ENCODE results near the gene TMEM229B.

DNA sequence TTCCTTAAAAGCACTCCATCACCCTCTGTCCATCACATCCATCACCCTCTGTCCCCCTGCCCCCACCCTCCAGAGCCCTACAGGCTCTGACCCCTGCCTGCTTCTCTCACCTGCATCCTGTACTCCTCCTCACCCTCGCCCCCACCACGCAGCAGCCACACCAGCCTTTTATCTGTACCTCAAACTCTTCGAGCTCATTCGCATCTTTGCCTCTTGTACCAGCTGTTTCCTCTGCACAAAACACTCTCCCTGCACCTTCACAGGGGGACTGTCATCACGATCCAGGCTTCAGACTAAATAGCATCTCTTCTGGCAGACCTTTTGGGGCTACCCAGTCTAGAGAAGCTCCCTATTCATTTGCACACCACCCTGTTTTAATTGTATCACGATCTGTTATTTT lies 24.1 kb downstream of the TMEM229B start:
- TF ChIP-seq, protein P1, sequence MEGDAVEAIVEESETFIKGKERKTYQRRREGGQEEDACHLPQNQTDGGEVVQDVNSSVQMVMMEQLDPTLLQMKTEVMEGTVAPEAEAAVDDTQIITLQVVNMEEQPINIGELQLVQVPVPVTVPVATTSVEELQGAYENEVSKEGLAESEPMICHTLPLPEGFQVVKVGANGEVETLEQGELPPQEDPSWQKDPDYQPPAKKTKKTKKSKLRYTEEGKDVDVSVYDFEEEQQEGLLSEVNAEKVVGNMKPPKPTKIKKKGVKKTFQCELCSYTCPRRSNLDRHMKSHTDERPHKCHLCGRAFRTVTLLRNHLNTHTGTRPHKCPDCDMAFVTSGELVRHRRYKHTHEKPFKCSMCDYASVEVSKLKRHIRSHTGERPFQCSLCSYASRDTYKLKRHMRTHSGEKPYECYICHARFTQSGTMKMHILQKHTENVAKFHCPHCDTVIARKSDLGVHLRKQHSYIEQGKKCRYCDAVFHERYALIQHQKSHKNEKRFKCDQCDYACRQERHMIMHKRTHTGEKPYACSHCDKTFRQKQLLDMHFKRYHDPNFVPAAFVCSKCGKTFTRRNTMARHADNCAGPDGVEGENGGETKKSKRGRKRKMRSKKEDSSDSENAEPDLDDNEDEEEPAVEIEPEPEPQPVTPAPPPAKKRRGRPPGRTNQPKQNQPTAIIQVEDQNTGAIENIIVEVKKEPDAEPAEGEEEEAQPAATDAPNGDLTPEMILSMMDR (IDR thresholded peaks at IDR 0.05; ENCODE audit: borderline replicate concordance, extremely low read depth, low read length, poor library complexity, severe bottlenecking) = no peak
- no peak for TF ChIP-seq EZH2 (IDR thresholded peaks at IDR 0.05; ENCODE audit: borderline replicate concordance, low read depth, low read length, severe bottlenecking)

Measured in DND-41 (cell line).